B cell (primary cell): Measurements from ENCODE around the gene DCAKD. TPM values are rescaled to one million over a fixed set of nuclear protein-coding genes. Genes with fewer than 3 reads are reported as not detected.

Experiments
- ATAC-seq: fragments of 200-7000 bp; cut with Tn5 transposase; one replicate; pipeline ENCODE4 v1.10.0; 2021; ENCODE audit warnings: low read depth, mild to moderate bottlenecking, moderate number of reproducible peaks, moderate library complexity
- CTCF ChIA-PET: fragments of 350-600 bp; sonication (Branson Sonifier 250); formaldehyde crosslinking; loops from one replicate; lab custom pipeline; 2021; ENCODE audit warnings: antibody characterized with exemption, inconsistent platforms; lab: Charles Lee
- POLR2A ChIA-PET: fragments of 350-600 bp; sonication (Branson Sonifier 250); formaldehyde crosslinking; loops from one replicate; lab custom pipeline; 2021; ENCODE audit warnings: antibody characterized with exemption; lab: Charles Lee
- DNase-seq: peaks from one replicate; pipeline ENCODE4 v3.0.0; 2013
- H2AFZ ChIP-seq: 2 replicates; pipeline ENCODE4 v1.6.1; 2012; ENCODE audit warnings: mild to moderate bottlenecking, low read depth, low read length; ENCODE audit not compliant: insufficient read depth, poor library complexity, severe bottlenecking
- H3K27ac ChIP-seq, 2 donors: 1 replicate in 1 of 2; 2 replicates in 1 of 2; pipeline ENCODE4 v1.5.1; 2012 to 2013; ENCODE audit warnings: low read length in 2 of 2, mild to moderate bottlenecking in 2 of 2, moderate library complexity in 1 of 2
- H3K27me3 ChIP-seq, 4 experiments: fragments of 200-600 bp in 1 of 4; sonication (generic) in 1 of 4; replicated peaks in 1 of 4; 1 replicate in 2 of 4; 2 replicates in 2 of 4; pipeline versions ENCODE4 v1.6.1 to v1.7.0; 2013 to 2016; ENCODE audit warnings: low read length in 3 of 4, mild to moderate bottlenecking in 2 of 4, mixed read lengths in 1 of 4, moderate library complexity in 1 of 4; ENCODE audit not compliant: insufficient read depth in 4 of 4, control insufficient read depth in 3 of 4; ENCODE audit errors: control extremely low read depth in 1 of 4
- H3K36me3 ChIP-seq, 2 experiments: replicated peaks in 1 of 2; 1 replicate in 1 of 2; 2 replicates in 1 of 2; pipeline versions ENCODE4 v1.6.1 to v1.7.1; 2013; ENCODE audit warnings: low read length in 1 of 2; ENCODE audit not compliant: insufficient read depth in 2 of 2, control insufficient read depth in 1 of 2; ENCODE audit errors: control extremely low read depth in 1 of 2, extremely low read depth in 1 of 2
- H3K4me1 ChIP-seq, 2 donors: fragments of 200-600 bp in 1 of 2; sonication (generic) in 1 of 2; 1 replicate in 1 of 2; 2 replicates in 1 of 2; pipeline versions ENCODE4 v1.5.1 to v1.6.1; 2013 to 2017; ENCODE audit warnings: low read length in 2 of 2; ENCODE audit not compliant: control insufficient read depth in 2 of 2, insufficient read depth in 2 of 2
- H3K4me2 ChIP-seq: replicated peaks from 2 replicates; pipeline ENCODE3; 2012; ENCODE audit warnings: mild to moderate bottlenecking, low read depth, low read length; ENCODE audit not compliant: poor library complexity, severe bottlenecking
- H3K4me3 ChIP-seq, 5 experiments: fragments of 200-600 bp in 1 of 5; sonication (generic) in 1 of 5; 1 replicate in 3 of 5; 2 replicates in 2 of 5; pipeline versions ENCODE4 v1.5.1 to v1.7.0; 2011 to 2016; ENCODE audit warnings: low read length in 4 of 5, mild to moderate bottlenecking in 4 of 5, low read depth in 2 of 5, control low read depth in 1 of 5, moderate library complexity in 1 of 5; ENCODE audit not compliant: insufficient read depth in 1 of 5; ENCODE audit errors: control extremely low read depth in 1 of 5, extremely low read depth in 1 of 5
- H3K79me2 ChIP-seq: fragments of 200-600 bp; sonication (generic); one replicate; pipeline ENCODE4 v1.6.0; 2016; ENCODE audit warnings: low read length; ENCODE audit not compliant: control insufficient read depth, insufficient read depth
- H3K9ac ChIP-seq: fragments of 200-600 bp; sonication (generic); 2 replicates; pipeline ENCODE4 v1.6.1; 2017; ENCODE audit warnings: mild to moderate bottlenecking, low read length, moderate library complexity
- H3K9me3 ChIP-seq, 3 donors: one replicate each; pipeline versions ENCODE4 v1.6.1 to v1.7.1; 2013; ENCODE audit warnings: low read length in 2 of 3; ENCODE audit not compliant: control insufficient read depth in 2 of 3, insufficient read depth in 1 of 3; ENCODE audit errors: control extremely low read depth in 1 of 3
- H4K20me1 ChIP-seq: 2 replicates; pipeline ENCODE4 v1.6.0; 2012; ENCODE audit warnings: mild to moderate bottlenecking, low read length; ENCODE audit not compliant: insufficient read depth, control insufficient read depth, poor library complexity, severe bottlenecking
- H3K27ac Mint-ChIP-seq: one replicate; pipeline ENCODE4 v1.8.0; 2021; ENCODE audit warnings: mixed read lengths
- H3K27me3 Mint-ChIP-seq: one replicate; pipeline ENCODE4 v1.8.0; 2021; ENCODE audit warnings: mixed read lengths
- H3K4me1 Mint-ChIP-seq: one replicate; pipeline ENCODE4 v1.8.0; 2021; ENCODE audit warnings: mixed read lengths
- H3K4me3 Mint-ChIP-seq: one replicate; pipeline ENCODE4 v1.8.0; 2021; ENCODE audit warnings: mixed read lengths
- H3K9me3 Mint-ChIP-seq: one replicate; pipeline ENCODE4 v1.8.0; 2022; ENCODE audit warnings: mixed read lengths; ENCODE audit not compliant: insufficient read depth
- CTCF ChIP-seq: fragments of 200-600 bp; IDR thresholded peaks from one replicate; pipeline ENCODE4 v1.8.0; 2022; ENCODE audit warnings: antibody characterized with exemption, mild to moderate bottlenecking
- EZH2 ChIP-seq: IDR thresholded peaks from 2 replicates; pipeline ENCODE4 v1.6.1; 2012; ENCODE audit warnings: borderline replicate concordance, low read depth, mild to moderate bottlenecking, moderate library complexity, low read length; ENCODE audit not compliant: insufficient read depth, poor library complexity, severe bottlenecking
- WGBS: methylation state at CpG from one replicate; pipeline ENCODE4 v1.1.5; 2013; ENCODE audit warnings: missing lambda C conversion rate; ENCODE audit not compliant: insufficient coverage; 5-methylcytosine and 5-hydroxymethylcytosine counted together
- intact Hi-C: fragments of 100-400 bp; cut with micrococcal nuclease; formaldehyde crosslinking; loops from one replicate; pipeline ENCODE4 v1.10.0; 2022
- polyA plus RNA-seq: library from polyadenylated mRNA; depleted of rRNA; stranded (reverse); fragments of >200 nt; gene quantifications from 2 replicates; pipeline ENCODE4 v1.2.3, GENCODE V29; 2012
- total RNA-seq, 2 donors: library from RNA; stranded (reverse); fragments of 120-200 nt in 1 of 2; gene quantifications; 1 replicate in 1 of 2; 2 replicates in 1 of 2; pipeline versions ENCODE4 v1.2.3 to v1.2.4, GENCODE V29; 2013 to 2022

DCAKD gene
- total and polyA plus RNA-seq, 2 donors (not counting 1 experiment from before 2014, with no cell fraction given) = 20.6 to 31.5 TPM

DNA sequence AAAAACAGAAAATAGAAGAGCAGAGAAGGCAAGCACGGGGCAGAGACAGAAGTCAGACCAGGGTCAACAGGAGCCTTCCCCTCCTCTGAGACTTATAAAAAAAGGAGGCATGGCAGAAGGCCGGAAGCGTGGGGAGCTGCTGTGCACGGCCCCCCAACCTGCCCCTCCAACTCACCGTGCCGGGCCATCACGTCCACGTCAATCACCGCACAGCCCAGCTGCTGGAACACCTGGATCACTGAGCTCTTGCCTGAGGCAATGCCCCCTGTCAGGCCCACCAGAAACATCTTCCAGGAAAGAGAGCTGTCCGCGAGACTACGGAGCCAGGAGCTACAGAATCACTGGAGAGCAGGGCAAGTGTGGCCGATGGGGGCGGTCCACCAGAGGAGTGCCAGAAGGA is 16.8 kb downstream of the DCAKD start:
- Mint-ChIP-seq H3K9me3 (no peaks in the 10 kb centered on the region), H3K4me1 (peaks cover 13% of the 10 kb centered on the region), H3K27me3 (no peaks in the 10 kb centered on the region), H3K27ac (no peak overlapping the region), H3K4me3 (no peak overlapping the region)
- WGBS = 100% methylated on average over 14 of the region's 14 CpGs
- Histone ChIP-seq H3K27me3 (no peaks in the 10 kb centered on the region), H4K20me1 (peaks cover 15% of the 10 kb centered on the region), H3K9me3 (no peaks in the 10 kb centered on the region), H3K27ac (no peak overlapping the region), H3K4me1 (peaks cover 6 to 10% of the 10 kb centered on the region in 2 donors), H3K9ac (no peak overlapping the region), H3K79me2 (peaks cover 44% of the 10 kb centered on the region), H3K4me3 (no peak overlapping the region), H2AFZ (no peak overlapping the region), H3K36me3 (peaks cover 0 to 43% of the 10 kb centered on the region in 2 experiments), H3K4me2 (no peak overlapping the region)
- TF ChIP-seq CTCF (no peak), EZH2 (no peak)
- ATAC-seq (no peak), DNase-seq (no peak)
- ChIA-PET CTCF (interaction anchor here (1.5 kb wide), 1 partner anchor 64 kb away, joined by 3 read pairs; no protein-coding TSS in a partner anchor), POLR2A (no interaction called here)
- intact Hi-C loops = no loop called here

DNA sequence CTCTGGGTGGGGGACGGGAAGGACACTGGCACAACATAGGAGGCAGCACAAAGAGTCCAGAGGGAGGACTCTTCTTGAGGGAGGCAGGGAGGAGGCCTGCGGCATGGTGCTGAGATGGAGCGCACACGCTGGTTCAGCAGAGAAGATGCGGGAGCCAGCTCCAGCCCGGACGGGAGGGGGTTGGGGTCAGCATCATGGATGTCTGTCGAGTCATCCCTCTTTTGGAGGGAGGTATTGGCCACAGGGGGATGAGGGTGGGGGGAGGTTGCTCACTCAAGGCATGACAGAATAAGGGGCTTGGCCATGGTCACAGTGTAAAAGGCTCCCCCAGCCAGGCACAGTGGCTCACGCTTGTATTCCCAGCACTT is 19.3 kb downstream of the DCAKD start:
- no peak for TF ChIP-seq CTCF
- TF ChIP-seq EZH2 = no peak
- Histone ChIP-seq H3K27ac (no peak overlapping the region), H4K20me1 (no peaks in the 10 kb centered on the region), H2AFZ (no peak overlapping the region), H3K36me3 (peaks cover 0 to 47% of the 10 kb centered on the region in 2 experiments), H3K4me2 (no peak overlapping the region), H3K4me1 (no peaks in the 10 kb centered on the region), H3K9me3 (no peaks in the 10 kb centered on the region), H3K9ac (no peak overlapping the region), H3K4me3 (no peak overlapping the region), H3K27me3 (no peaks in the 10 kb centered on the region), H3K79me2 (peaks cover 25% of the 10 kb centered on the region)
- ATAC-seq = no peak
- Mint-ChIP-seq H3K27ac (no peak overlapping the region), H3K4me1 (no peaks in the 10 kb centered on the region), H3K27me3 (no peaks in the 10 kb centered on the region), H3K9me3 (no peaks in the 10 kb centered on the region), H3K4me3 (no peak overlapping the region)
- no peak for DNase-seq
- intact Hi-C loops = no loop called here
- POLR2A ChIA-PET = no interaction called here
- CTCF ChIA-PET = no interaction called here
- 98% methylated on average over 9 of the region's 9 CpGs for WGBS
